BE2C (cell line): ENCODE measurements around the gene AIF1.

ENCODE experiments used
- DNase-seq: peaks from one replicate; pipeline ENCODE4 v3.0.0-alpha.2; 2020
- H3K27me3 ChIP-seq: fragments of 250-450 bp; sonication (Bioruptor Pico); 2 replicates; pipeline ENCODE4 v1.5.1; 2020; ENCODE audit warnings: mild to moderate bottlenecking
- H3K36me3 ChIP-seq: fragments of 250-450 bp; sonication (Bioruptor Pico); 2 replicates; pipeline ENCODE4 v1.5.1; 2020; ENCODE audit warnings: mild to moderate bottlenecking
- H3K4me1 ChIP-seq: fragments of 250-450 bp; sonication (Bioruptor Pico); 2 replicates; pipeline ENCODE4 v1.5.1; 2020
- H3K4me3 ChIP-seq: 2 replicates; pipeline ENCODE4 v1.5.1; 2011; ENCODE audit warnings: low read depth, low read length
- H3K9me3 ChIP-seq: fragments of 250-450 bp; sonication (Bioruptor Pico); 2 replicates; pipeline ENCODE4 v1.5.1; 2020
- TF ChIP-seq, protein P1 (sequence below): IDR thresholded peaks from 2 replicates; pipeline ENCODE4 v1.5.1; 2012; ENCODE audit warnings: mild to moderate bottlenecking, low read depth, low read length

Gene AIF1

GRCh38 chr6:31654574-31655348 is 39.7 kb downstream of the AIF1 start:
- Histone ChIP-seq H3K4me1 (no peaks in the 10 kb centered on the region), H3K9me3 (no peaks in the 10 kb centered on the region), H3K36me3 (peaks cover 6% of the 10 kb centered on the region), H3K27me3 (no peaks in the 10 kb centered on the region), H3K4me3 (no peak overlapping the region)
- TF ChIP-seq, protein P1, sequence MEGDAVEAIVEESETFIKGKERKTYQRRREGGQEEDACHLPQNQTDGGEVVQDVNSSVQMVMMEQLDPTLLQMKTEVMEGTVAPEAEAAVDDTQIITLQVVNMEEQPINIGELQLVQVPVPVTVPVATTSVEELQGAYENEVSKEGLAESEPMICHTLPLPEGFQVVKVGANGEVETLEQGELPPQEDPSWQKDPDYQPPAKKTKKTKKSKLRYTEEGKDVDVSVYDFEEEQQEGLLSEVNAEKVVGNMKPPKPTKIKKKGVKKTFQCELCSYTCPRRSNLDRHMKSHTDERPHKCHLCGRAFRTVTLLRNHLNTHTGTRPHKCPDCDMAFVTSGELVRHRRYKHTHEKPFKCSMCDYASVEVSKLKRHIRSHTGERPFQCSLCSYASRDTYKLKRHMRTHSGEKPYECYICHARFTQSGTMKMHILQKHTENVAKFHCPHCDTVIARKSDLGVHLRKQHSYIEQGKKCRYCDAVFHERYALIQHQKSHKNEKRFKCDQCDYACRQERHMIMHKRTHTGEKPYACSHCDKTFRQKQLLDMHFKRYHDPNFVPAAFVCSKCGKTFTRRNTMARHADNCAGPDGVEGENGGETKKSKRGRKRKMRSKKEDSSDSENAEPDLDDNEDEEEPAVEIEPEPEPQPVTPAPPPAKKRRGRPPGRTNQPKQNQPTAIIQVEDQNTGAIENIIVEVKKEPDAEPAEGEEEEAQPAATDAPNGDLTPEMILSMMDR = no peak
- DNase-seq = no peak

GRCh38 chr6:31655349-31656237 is 40.6 kb downstream of the AIF1 start, which contains the start of gene APOM:
Gene APOM (plus strand): TSS chr6:31655894. CDS start chr6:31655967, 73 bp downstream.
- TF ChIP-seq, protein P1 = no peak
- H3K4me3 ChIP-seq = no peak within 1 kb of the TSS
- no peaks in the 10 kb centered on the region for H3K9me3 ChIP-seq
- H3K36me3 ChIP-seq = peaks cover 5% of the 10 kb centered on the region; the same call in 1 of the 2 replicates
- no peaks in the 10 kb centered on the region for H3K27me3 ChIP-seq
- no peak for DNase-seq
- no peaks in the 10 kb centered on the region for H3K4me1 ChIP-seq

DNA sequence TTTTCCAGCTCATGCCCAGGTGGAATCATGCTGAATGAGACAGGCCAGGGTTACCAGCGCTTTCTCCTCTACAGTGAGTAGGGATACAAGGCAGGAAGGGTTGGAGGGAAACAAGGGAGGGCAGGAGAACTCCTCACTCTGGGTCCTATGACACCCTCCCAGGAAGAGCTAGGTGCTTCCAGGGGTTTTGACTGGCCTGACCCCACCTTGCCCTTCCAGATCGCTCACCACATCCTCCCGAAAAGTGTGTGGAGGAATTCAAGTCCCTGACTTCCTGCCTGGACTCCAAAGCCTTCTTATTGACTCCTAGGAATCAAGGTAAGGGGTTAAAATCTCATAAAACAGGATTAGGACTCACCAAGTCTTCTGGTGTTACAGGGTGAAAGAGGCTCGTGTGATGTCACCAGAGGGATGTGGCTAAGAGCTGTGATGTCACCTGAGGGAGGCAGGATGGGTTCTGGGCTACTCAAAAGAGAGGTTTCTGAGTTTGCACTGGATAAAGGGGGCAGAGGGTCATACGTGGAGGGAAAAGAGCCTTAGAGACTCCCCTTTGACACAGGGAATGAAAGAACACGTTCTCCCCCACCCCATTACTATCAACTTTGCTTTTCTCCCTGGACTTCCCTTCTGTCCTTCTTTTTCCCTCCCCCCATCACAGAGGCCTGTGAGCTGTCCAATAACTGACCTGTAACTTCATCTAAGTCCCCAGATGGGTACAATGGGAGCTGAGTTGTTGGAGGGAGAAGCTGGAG is 42.5 kb downstream of the AIF1 start:
- no peak overlapping the region for H3K4me3 ChIP-seq
- DNase-seq = no peak
- no peaks in the 10 kb centered on the region for H3K9me3 ChIP-seq
- H3K36me3 ChIP-seq = no peaks in the 10 kb centered on the region
- TF ChIP-seq, protein P1 = no peak
- no peaks in the 10 kb centered on the region for H3K4me1 ChIP-seq
- H3K27me3 ChIP-seq = no peaks in the 10 kb centered on the region

DNA sequence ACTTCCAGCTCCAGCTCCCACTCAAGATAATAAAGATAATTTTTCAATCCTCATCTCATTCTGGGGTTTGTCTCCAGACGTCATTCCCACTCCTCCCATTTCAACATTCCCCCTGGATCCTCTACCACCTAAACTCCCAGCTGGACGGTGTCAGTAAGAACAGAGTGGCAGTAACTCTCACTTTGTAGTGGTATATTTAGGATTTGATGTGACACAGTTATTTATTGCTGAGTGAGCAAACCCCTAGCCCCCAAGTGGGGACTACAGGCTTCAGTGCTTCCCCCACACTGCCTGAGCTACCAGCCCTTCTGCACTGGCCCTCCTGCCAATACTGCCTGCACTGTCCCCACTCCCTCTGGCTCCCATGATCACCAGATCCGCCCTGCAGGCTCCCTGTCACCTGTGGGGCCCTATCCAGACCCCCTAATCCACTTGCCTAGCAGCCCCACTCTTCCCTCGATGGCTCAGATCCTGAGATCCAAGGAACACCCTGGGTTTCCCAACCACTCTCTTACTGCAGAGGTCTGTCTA is 43.2 kb downstream of the AIF1 start:
- no peak overlapping the region; the same call in 1 of the 2 replicates for H3K4me3 ChIP-seq
- H3K4me1 ChIP-seq = no peaks in the 10 kb centered on the region
- TF ChIP-seq, protein P1 = no peak
- H3K27me3 ChIP-seq = no peaks in the 10 kb centered on the region
- DNase-seq = no peak
- no peaks in the 10 kb centered on the region for H3K9me3 ChIP-seq
- peaks cover 1% of the 10 kb centered on the region; the same call in 1 of the 2 replicates for H3K36me3 ChIP-seq

DNA sequence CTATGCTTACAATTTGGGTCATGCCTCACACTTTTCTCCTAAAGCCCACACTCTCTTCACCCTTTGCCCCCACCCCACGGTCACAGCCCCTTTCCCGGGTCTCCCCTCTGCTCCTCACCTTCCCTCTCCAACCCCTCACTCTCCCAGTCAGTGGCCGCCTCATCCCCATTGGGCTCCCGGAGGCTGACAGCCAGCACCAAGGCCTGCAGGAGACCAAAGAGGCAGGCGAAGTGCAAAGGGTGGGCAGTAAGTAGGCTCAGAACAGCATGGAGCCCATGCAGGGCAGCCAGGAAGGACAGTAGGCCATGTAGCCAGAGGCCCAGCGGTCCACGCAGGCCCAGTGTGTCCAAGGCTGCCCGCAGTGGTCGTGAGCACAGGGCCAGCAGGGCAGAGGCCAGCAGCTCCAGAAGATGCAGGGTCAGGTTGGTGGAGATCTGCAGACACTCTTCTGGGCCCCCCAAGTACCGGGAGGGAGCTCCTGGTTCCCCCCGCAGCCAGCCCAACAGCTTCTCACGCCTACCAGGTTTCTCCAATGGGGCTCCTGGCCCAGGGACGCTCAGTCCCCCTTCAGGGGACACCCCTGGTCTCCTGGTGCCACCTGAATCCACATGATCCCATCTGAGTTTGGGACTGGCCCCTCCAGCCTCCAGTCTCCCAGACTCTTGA is 44.1 kb downstream of the AIF1 start:
- no peaks in the 10 kb centered on the region for H3K9me3 ChIP-seq
- H3K36me3 ChIP-seq = peaks cover 8% of the 10 kb centered on the region
- no peaks in the 10 kb centered on the region for H3K4me1 ChIP-seq
- H3K4me3 ChIP-seq = peak overlapping the region; percentile 85
- TF ChIP-seq, protein P1 = no peak
- no peaks in the 10 kb centered on the region for H3K27me3 ChIP-seq
- no peak for DNase-seq
